AG04449 (cell line): ENCODE results near the gene GABRR2.
A peak's percentile ranks its signal among the peaks of the same experiment; 100 is the strongest.

ENCODE experiments used
- CTCF ChIA-PET: fragments of 350-600 bp; formaldehyde crosslinking; extraction: SDS; loops from one replicate; lab custom pipeline; 2021; ENCODE audit warnings: antibody characterized with exemption; lab: Yijun Ruan, JAX
- POLR2A ChIA-PET: fragments of 400-600, 350-600 bp; formaldehyde crosslinking; extraction: SDS; loops from one replicate; lab custom pipeline; 2020; ENCODE audit warnings: antibody characterized with exemption, inconsistent platforms; lab: Yijun Ruan, JAX
- DNase-seq: peaks from one replicate; pipeline ENCODE4 v3.0.0-alpha.2; 2010; ENCODE audit warnings: low read depth, low spot score
- H3K4me3 ChIP-seq: 2 replicates; pipeline ENCODE4 v1.5.1; 2011; ENCODE audit warnings: low read depth, mild to moderate bottlenecking, control low read depth, low read length
- CTCF ChIP-seq: IDR thresholded peaks from one replicate; pipeline ENCODE4 v1.5.1; 2011; ENCODE audit warnings: mild to moderate bottlenecking, moderate library complexity, low read length, control low read depth, inconsistent platforms; ENCODE audit not compliant: insufficient read depth; ENCODE audit errors: missing control alignments

GABRR2 gene

GRCh38 chr6:89351671-89352277, 36.7 kb upstream of the GABRR2 start:
- ChIA-PET CTCF (interaction anchor here (1.0 to 4.7 kb wide), 6 partner anchors 10 to 40 kb away, joined by 3 to 34 read pairs (median 4); no protein-coding TSS in a partner anchor), POLR2A (interaction anchor here (0.7 to 1.7 kb wide), 3 partner anchors 269 to 286 kb away, joined by 3 to 6 read pairs (median 4); partner anchors contain the start of gene LYRM2)
- DNase-seq: no peak
- no peak for TF ChIP-seq CTCF
- H3K4me3 ChIP-seq: peak overlapping the region; percentile 90

- peak overlapping the region; percentile 21 for H3K4me3 ChIP-seq
- ChIA-PET POLR2A (interaction anchor here (1.4 kb wide), 1 partner anchor 270 kb away, joined by 4 read pairs; the partner anchor contains the start of gene PNRC1), CTCF (interaction anchor here (0.8 to 4.7 kb wide), 4 partner anchors 17 to 367 kb away, joined by 3 to 34 read pairs (median 6); no protein-coding TSS in a partner anchor)
- no peak for TF ChIP-seq CTCF
- DNase-seq: no peak
Observed at GRCh38 chr6:89350281-89350966, 35.3 kb upstream of the GABRR2 start.

- ChIA-PET POLR2A (no interaction called here), CTCF (interaction anchor here (0.9 to 1.2 kb wide), 3 partner anchors 8 to 21 kb away, joined by 3 to 4 read pairs (median 4); no protein-coding TSS in a partner anchor)
- DNase-seq: no peak
- no peak for TF ChIP-seq CTCF
- no peak overlapping the region for H3K4me3 ChIP-seq
Observed at GRCh38 chr6:89348372-89348771, 33.3 kb upstream of the GABRR2 start.

GRCh38 chr6:89347825-89348224, 32.7 kb upstream of the GABRR2 start:
- H3K4me3 ChIP-seq: no peak overlapping the region
- DNase-seq: no peak
- no peak for TF ChIP-seq CTCF
- ChIA-PET CTCF (interaction anchor here (0.9 to 1.3 kb wide), 3 partner anchors 8 to 28 kb away, joined by 4 read pairs; no protein-coding TSS in a partner anchor), POLR2A (no interaction called here)

GRCh38 chr6:89346433-89346832, 31.3 kb upstream of the GABRR2 start:
- no peak overlapping the region for H3K4me3 ChIP-seq
- DNase-seq: no peak
- ChIA-PET CTCF (interaction anchor here (1.2 to 1.3 kb wide), 3 partner anchors 10 to 34 kb away, joined by 3 to 4 read pairs (median 3); no protein-coding TSS in a partner anchor), POLR2A (no interaction called here)
- TF ChIP-seq CTCF: no peak

- no peak overlapping the region for H3K4me3 ChIP-seq
- no peak for DNase-seq
- no peak for TF ChIP-seq CTCF
- CTCF ChIA-PET: interaction anchor here (1.0 to 1.5 kb wide), 4 partner anchors 9 to 32 kb away, joined by 3 to 4 read pairs (median 4); no protein-coding TSS in a partner anchor
- POLR2A ChIA-PET: interaction anchor here (1.4 kb wide), 1 partner anchor 13 kb away, joined by 6 read pairs; the partner anchor contains the start of gene UBE2J1
Observed at GRCh38 chr6:89339565-89339964, 24.5 kb upstream of the GABRR2 start.
